H7 (cell line): Measurements from ENCODE around the gene MYO16. TPM values are rescaled to one million over a fixed set of nuclear protein-coding genes. Genes with fewer than 3 reads are reported as not detected.

Experiments
- DNase-seq: peaks from one replicate; pipeline ENCODE4 v3.0.0; 2012
- H3K27me3 ChIP-seq: 2 replicates; pipeline ENCODE4 v1.6.0; 2011; ENCODE audit warnings: mild to moderate bottlenecking, low read length; ENCODE audit not compliant: control insufficient read depth, insufficient read depth
- H3K36me3 ChIP-seq: replicated peaks from 2 replicates; pipeline ENCODE4 v1.5.1; 2011; ENCODE audit warnings: low read length; ENCODE audit not compliant: control insufficient read depth, insufficient read depth
- H3K4me3 ChIP-seq: 2 replicates; pipeline ENCODE4 v1.5.1; 2011; ENCODE audit warnings: low read depth, mild to moderate bottlenecking, control low read depth, low read length, moderate library complexity; ENCODE audit not compliant: insufficient read depth
- total RNA-seq: library from RNA; depleted of rRNA; stranded (reverse); fragments of >200 nt; shearing (Covaris generic); gene quantifications from 2 replicates; pipeline ENCODE4 v1.2.3, GENCODE V29; 2014

MYO16 gene
- total RNA-seq, 1 experiment from 2014 or later = 0.03 TPM

DNA sequence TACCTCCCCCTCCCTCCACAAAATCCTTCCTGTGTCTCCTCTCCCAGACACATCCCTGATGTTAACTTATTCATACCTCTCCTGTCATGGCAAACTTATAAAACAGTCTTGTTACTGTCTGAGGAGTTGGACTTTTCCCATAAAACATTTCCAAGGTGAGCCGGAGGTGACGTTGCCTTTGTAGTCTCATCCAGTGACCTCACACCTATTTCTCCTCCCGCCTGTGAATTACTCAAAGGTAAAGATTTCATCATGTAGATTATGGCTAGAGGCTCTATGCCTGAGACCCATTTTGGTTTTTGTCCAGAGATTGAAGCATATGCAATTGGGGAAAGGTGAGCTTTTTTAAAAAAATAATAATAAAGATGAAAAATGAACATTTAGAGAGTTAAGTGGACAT, 529.0 kb downstream of the MYO16 start:
- Histone ChIP-seq H3K27me3 (no peaks in the 10 kb centered on the region), H3K4me3 (no peak overlapping the region), H3K36me3 (no peaks in the 10 kb centered on the region)
- no peak for DNase-seq

DNA sequence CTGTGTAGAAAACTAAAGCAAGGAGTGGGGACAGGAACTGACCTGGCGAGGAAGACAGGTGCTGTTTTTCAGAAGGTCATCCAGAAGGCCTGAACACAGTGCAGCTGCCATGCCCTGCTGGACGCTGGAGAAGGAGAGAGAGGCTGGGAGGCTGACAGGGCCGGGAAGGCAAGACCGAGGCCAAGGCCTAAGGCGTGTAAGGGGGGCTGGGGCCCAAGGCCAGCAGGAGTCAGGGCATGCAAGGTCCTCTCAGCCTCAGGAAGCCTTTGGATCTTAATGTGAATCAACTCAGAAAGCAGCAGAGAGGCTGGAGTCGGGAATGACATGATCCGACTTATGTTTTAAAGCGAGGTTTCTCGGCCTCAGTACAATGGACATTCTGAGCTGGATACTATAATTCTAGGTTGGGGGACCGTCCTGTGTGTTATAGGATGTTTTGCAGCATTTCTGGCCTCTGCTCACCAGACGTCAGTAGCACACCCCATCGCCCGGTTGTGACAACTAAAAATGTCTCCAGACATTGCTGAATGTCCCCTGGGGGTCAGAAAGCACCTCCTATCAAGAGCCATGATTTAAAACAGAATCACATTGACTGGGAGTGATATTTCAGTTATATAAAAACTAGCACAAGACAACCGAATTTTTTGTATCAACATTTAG, 530.4 kb downstream of the MYO16 start:
- Histone ChIP-seq H3K4me3 (no peak overlapping the region), H3K27me3 (no peaks in the 10 kb centered on the region), H3K36me3 (no peaks in the 10 kb centered on the region)
- no peak for DNase-seq

DNA sequence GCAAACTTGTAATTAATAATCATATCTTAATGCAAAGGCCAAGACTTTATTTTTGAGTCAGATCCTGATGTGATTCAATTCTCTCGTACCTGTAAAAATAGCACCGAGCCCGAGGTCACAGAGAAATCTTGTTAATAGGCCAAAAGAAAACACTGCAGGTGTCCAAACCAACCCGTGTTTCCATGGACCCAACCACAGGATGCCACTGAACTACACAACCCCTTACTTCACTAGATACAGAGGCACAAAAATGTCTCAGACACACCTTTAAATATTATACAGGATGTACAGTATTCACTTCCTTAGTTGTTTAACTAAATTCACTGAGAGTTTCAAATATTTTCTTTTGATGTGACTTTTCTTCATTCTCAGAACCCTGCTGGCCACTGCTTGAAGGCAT, 530.9 kb downstream of the MYO16 start:
- Histone ChIP-seq H3K27me3 (no peaks in the 10 kb centered on the region), H3K36me3 (no peaks in the 10 kb centered on the region), H3K4me3 (no peak overlapping the region)
- no peak for DNase-seq

DNA sequence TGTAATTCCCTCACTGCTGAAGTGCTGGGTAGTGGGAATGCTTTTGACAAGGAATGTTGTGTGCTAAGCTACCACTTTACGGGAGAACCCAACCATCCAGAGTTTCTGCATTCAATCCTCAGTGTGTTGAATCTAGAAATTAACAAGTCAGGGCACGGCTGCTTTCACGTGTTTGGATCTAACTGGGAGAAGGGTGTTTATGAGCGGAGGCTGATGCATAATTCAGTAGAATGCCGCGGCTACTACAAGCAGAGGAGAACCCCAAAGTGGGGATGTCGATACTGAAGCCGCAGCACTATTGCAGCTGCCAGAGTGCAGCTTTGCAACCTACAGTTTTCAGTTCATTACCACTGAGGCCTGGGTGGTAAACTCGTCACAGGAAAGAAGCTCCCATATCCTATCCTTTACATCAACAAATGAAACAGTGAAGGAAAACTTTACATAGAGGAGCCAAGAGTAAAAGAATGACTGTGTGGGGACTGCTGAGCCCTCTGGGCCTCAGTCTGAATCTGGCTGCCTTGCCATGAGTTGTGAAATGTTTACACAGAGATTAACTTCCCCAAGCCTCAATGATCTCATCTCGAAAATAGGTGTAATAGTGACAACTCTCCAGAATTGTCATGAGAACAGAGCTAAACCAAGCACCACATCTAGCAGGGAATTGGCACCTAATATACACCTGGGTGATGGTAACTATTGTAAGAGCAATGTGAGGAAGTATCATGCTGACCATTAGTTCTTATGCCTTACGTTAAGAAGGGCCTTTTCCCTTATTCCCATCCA, 531.7 kb downstream of the MYO16 start:
- H3K36me3 ChIP-seq = no peaks in the 10 kb centered on the region
- no peak for DNase-seq
- no peak overlapping the region for H3K4me3 ChIP-seq
- no peaks in the 10 kb centered on the region for H3K27me3 ChIP-seq

DNA sequence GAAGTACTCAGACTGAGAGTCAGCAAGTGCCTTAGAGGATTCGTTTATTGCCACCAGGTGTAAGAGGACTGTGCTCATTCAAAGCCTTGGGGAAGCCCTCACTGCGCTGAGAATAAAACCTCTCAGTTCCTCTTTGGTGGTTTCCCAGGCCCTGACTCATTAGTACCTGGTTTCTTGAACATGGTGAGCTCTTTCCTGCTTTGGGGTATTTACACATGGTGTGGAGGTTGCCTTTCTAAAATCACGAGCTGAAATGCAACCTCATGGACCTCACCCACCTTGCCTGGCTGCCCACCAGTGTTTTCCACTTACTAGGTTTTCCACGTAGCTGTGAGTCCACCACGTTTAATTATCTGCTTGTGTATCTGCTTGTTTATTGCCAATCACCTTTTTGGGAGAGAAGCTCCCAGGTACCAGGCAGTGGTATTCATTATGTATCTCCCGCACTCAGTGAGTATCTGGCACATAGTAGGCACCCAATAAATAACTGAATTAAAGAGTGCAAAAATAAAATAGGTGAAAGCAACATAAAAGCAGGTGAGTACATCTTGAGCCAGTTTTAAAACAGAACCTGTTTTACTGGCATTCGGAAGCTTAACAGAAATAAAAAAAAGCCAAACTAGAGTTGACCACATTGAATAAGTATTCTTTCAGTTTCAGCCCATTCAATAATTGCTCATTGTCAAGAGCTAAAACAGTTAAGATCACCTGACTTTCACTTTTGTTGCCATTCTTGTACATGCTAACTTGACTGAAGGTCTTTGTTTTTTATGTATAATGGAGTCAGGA, 533.0 kb downstream of the MYO16 start:
- Histone ChIP-seq H3K27me3 (no peaks in the 10 kb centered on the region), H3K36me3 (no peaks in the 10 kb centered on the region), H3K4me3 (no peak overlapping the region)
- DNase-seq = no peak

DNA sequence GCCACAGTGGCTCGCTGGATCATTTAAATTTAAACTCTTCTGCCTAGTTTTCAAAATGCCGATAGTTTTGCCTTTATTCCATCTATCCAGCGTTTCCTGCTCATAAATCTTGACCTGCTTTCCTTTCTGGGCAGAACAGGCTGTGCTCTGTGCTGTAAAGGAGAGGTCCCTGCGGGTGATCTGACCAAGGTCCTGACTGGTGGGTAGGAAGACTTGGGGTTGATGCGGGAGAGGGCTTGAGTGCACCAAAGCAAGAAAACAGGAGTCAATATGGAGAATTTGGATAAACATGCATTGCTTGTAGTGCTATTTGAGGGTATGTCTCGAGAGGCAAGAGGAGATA, 533.6 kb downstream of the MYO16 start:
- H3K27me3 ChIP-seq = no peaks in the 10 kb centered on the region
- no peak overlapping the region for H3K4me3 ChIP-seq
- DNase-seq = no peak
- no peaks in the 10 kb centered on the region for H3K36me3 ChIP-seq

DNA sequence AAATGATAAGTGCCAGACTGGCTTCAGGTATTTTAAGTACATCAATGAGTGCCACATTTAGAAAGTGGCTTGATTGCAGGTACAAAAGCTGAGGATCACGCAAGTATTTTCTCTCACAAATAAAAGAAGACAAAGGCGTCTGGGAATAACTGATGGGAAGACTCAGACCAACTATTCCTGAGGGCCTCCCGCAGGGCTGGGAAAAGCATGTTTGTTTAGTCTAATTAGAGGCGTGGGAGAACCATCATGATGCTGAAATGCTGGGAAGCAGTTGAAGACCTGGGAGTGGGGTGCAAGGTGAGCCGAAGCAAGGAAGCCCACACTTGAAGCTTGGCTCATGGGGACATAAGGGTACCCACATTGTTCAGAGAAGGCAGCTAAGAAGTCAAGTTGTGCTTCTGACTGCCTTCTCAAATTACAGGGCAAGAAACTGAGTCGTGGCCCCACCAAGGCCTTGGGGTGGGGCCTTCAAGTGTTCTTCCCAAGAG, 536.0 kb downstream of the MYO16 start:
- H3K4me3 ChIP-seq = no peak overlapping the region
- no peaks in the 10 kb centered on the region for H3K36me3 ChIP-seq
- H3K27me3 ChIP-seq = no peaks in the 10 kb centered on the region
- DNase-seq = no peak

DNA sequence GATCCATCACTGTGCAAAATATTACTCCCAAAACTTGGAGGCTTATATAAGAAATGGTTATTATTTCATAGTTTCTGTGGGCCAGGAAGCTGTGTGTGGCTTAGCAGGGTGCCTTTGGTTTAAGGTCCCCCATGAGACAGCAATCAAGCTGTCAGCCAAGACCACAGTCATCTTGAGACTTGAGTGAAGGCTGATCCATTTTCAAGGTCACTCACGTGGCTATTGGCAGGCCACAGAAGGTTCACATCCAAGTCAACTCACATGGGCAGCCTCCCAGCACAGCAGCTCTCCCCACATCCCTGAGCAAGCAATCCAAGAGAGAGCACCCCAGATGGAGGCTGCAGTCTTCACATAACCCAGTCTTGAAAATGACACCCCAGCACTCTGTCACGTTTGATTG, 537.4 kb downstream of the MYO16 start:
- H3K36me3 ChIP-seq = no peaks in the 10 kb centered on the region
- H3K27me3 ChIP-seq = no peaks in the 10 kb centered on the region
- H3K4me3 ChIP-seq = no peak overlapping the region
- DNase-seq = no peak

DNA sequence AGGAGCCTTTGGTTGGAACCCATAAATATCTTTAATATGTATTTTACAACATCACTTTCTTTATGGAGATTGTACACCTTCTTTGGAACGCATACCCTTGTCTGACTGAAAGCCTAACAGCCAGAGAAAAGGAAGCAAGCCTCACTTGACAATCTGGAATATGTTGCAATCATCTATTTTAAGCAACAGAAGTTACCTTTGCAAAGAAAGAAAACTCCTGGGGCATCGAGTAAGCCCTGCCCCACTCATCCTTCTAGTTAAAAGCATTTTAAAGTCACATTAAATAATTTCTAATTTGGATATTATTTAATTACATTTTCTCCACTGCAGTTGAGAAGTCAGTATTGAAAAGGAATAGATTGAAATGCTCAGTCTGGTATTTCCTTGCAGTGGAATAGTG, 542.7 kb downstream of the MYO16 start:
- Histone ChIP-seq H3K27me3 (no peaks in the 10 kb centered on the region), H3K4me3 (no peak overlapping the region), H3K36me3 (no peaks in the 10 kb centered on the region)
- DNase-seq = no peak

DNA sequence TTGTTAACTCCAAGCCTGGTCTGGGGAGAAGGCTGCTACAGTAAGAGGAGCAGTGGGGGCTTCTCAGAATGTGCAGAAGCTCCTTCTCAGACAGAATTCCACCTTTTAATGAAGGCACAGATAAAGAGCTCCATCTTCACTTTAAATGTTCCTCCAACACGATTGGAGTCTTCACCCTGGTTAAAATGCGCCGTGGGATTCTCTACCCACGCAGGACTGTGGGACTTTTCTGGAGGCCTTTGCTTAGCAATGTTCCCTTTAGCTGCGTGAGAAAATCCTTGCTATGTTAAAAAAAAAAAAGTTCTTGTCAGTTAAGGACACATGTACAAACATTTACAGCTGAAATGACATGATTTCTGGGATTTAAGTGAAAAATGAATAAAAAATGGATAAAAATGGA, 546.3 kb downstream of the MYO16 start:
- Histone ChIP-seq H3K4me3 (no peak overlapping the region), H3K27me3 (no peaks in the 10 kb centered on the region), H3K36me3 (no peaks in the 10 kb centered on the region)
- DNase-seq = no peak

DNA sequence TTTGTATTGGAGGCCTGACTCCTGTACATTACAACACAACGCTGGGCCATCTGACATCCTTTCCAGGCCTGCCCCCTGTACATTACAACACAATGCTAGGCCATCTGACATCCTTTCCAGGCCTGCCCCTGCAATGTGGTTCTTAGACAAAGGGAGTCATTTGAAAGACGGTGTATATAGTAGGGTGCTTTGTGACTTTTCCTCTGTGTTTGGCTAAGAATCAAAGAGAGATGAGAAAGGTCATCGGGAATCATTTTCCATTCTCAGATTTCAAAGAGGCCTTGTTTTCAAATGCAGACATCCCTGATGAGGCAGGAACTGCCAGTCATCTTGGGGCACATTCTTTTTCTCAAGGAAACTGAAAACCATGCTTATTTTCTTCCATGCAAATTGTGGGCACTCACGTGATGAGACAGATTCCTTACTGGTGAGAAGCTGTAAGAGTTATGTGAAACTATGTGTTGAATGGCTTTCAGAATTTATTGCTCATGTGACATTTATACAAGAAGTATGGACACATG, 551.6 kb downstream of the MYO16 start:
- Histone ChIP-seq H3K4me3 (no peak overlapping the region), H3K27me3 (no peaks in the 10 kb centered on the region), H3K36me3 (no peaks in the 10 kb centered on the region)
- no peak for DNase-seq

DNA sequence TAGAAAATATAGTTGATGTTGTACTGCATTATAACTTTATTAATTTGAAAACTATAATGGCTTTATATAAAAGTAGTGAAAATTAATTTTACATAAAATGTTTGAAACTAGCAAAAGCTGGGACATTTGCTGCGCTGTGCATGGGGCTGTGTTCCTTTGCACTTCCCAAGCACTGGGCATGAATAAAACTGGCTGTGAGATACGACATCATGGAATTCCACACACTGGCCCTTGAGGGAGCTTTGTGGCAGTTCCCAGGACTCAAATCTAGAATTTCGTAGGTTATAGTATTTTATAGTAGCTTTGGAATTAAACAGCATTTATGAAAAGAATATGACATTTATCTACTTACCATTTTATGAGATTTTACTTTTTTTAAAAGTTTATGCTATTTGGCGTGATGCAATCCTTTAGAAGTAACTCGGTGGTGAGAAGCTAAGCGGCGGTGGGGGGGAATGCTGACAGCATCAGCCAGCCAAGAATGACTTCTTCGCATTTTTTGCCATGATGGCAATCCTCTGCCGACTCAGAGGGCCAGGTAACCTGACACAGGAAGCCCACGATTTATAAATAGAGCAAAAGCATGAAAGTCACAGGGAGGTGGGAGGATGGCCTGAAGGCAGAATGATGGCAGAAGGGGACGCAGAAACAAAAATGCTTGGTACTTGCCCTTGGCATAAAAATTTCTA, 553.5 kb downstream of the MYO16 start:
- no peaks in the 10 kb centered on the region for H3K27me3 ChIP-seq
- no peaks in the 10 kb centered on the region for H3K36me3 ChIP-seq
- no peak for DNase-seq
- H3K4me3 ChIP-seq = no peak overlapping the region

DNA sequence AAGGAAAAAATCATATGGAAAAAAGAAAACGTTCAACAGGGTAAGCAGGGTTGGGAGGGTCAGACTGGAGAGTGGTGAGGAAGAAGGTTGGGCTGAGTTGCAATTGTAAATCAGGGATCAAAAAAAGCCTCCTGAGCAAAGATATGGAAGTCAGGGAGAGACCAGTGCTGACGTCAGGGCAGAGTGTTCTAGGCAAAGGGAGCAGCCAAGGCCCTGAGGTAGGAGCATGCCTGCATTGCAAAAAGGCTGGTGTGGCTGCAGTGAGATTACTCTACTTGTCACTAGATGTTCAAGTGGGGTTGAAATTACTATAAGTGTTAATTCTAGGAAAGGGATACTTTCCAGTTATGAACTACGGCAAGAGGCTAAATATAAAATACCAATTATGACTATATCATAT, 562.0 kb downstream of the MYO16 start:
- no peaks in the 10 kb centered on the region for H3K36me3 ChIP-seq
- H3K27me3 ChIP-seq = no peaks in the 10 kb centered on the region
- no peak for DNase-seq
- no peak overlapping the region for H3K4me3 ChIP-seq

DNA sequence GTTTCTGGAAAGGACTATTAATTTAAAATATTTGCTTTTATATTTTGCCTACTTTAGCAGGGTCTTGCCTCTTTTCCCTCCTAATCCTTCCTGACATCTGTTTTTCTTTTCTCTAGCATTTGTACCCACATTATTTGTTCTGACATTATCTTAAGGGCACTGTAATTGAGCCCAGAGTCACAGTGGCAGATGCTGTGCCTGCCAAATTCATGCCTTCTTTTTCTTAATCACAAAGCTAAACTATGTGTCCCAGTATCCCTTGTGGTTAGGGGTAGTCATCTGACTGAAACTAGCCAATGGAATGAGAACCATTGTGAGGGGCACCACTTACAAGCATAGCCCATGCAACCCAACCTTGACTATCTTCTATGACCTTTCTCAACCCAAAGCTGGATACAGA, 562.9 kb downstream of the MYO16 start:
- no peaks in the 10 kb centered on the region for H3K36me3 ChIP-seq
- H3K4me3 ChIP-seq = no peak overlapping the region
- H3K27me3 ChIP-seq = no peaks in the 10 kb centered on the region
- DNase-seq = no peak
